H54 (cell line): Measurements from ENCODE around the gene FUT8.
"Not testable (repeated sequence)": the region's sequence is repeated elsewhere in the genome, so short reads cannot be mapped to it uniquely, and the experiment has no call there.

ENCODE experiments used
- DNase-seq: peaks from one replicate; pipeline ENCODE4 v3.0.0; 2011; ENCODE audit warnings: low spot score, mixed read lengths; ENCODE audit not compliant: insufficient read length
- FAIRE-seq: peaks from 3 replicates; lab custom pipeline; 2011; peaks lifted over from hg19 to GRCh38; lab: Jason Lieb, UNC
- POLR2A ChIP-seq: IDR thresholded peaks from 2 replicates; pipeline ENCODE4 v1.6.1; 2011; ENCODE audit warnings: low read depth, mild to moderate bottlenecking, low read length

The FUT8 gene

DNA sequence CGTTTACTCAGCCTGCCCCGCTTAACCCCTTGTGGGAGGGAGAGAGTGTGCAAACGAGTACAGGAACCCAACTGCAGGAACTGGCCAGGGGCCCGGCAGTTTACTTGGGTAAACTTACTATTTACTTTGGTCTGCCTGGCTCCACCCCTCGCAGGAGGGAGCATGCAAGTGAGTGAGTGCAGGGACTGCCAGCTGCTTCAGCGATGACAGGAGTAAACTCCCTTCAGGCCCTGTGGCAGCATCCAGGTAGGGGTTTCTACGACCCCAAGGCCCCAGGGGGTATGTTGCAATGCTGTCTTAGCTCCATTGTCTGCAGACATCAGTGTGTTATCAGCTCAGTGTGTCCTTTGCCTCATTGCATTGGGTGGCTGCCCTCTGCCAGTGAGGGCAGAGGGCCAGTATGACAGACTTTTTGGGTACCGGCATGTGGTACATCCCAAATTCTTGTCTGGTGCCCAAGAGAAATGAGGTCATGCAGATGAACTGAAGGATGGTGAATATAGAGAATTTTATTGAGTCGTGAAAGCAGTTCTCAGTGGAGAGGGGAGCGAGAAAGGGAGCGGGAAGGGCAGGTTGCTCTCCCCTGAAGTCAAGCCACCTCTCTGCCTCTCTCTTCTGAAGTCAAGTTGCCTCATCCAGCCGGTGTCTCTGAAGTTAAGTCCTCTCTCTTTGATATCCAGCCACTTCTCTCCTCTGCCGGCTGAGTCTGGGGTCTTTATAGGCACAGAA lies 181.8 kb downstream of the FUT8 start:
- FAIRE-seq: no peak
- DNase-seq: no peak
- no peak for TF ChIP-seq POLR2A

DNA sequence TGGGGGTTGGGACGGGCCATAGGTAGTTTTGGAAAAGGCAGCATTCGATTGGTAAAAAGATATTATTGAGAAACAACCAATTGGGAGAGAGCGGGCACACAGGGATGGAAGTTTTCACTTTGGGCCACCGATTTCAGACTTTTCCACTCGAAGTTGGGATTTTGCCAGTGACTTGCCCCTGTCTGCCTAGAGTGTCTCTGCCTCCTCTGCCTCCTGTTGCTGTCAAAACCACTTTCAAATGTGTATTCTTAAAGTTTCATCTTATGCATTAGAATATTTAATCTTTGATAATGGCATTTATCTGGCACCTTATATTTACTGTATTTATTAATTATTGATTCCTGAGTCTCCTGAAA lies 182.3 kb downstream of the FUT8 start:
- no peak for TF ChIP-seq POLR2A
- DNase-seq (no peak), FAIRE-seq (no peak)

DNA sequence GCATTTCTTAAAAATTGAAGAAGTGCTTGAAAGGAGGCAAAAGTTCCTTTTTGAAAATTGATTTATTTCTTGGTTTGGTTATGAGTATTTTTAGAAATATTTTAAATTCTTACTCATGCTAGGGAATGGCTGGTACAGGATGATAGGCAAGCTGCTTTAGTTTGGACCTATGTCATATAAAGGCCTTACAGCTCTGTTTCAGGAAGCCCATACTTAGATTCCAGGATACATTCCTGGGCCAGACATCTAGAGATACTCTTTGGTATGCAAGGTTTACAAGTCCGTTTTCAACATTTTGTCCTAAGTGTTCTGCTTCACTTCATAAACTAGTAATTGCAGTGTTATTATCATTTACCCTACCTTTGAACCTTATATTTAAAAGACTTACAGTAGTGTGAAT lies 186.8 kb downstream of the FUT8 start:
- DNase-seq (no peak), FAIRE-seq (peak; percentile 15)
- TF ChIP-seq POLR2A: no peak

DNA sequence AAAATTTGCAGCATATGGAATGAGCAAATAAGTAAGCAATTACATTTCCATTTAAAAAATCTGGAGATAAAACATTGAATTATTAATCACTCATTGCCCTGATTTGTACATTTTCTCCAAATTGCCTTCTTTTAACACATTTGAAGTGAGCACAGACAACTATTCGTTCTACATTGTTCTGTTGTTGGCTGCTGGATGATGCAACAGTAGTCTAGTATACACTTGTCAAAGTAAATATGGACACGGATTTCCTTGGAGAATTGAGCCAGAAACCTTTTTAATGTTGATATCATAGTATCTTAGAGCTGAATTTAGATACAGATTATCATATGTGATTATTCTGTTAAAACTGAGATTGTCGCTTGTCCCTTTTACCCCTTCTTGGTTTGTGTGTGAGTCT lies 188.2 kb downstream of the FUT8 start:
- DNase-seq (no peak), FAIRE-seq (no peak)
- no peak for TF ChIP-seq POLR2A

DNA sequence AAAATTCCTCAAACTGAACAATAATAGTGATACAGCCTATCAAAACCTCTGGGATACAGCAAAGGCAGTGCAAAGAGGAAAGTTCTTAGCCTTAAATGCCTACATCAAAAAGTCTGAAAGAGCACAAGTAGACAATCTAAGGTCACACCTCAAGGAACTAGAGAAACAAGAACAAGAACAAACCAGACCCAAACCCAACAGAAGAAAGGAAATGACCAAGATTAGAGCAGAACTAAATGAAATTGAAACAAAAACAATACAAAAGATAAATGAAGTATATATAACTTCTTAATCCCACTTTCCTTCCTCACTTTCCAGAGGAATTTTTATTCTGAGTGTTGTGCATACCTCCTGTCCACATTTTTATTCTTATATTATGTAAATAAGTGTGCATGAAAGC lies 192.0 kb downstream of the FUT8 start:
- DNase-seq: no peak
- no peak for TF ChIP-seq POLR2A
- FAIRE-seq: no peak

DNA sequence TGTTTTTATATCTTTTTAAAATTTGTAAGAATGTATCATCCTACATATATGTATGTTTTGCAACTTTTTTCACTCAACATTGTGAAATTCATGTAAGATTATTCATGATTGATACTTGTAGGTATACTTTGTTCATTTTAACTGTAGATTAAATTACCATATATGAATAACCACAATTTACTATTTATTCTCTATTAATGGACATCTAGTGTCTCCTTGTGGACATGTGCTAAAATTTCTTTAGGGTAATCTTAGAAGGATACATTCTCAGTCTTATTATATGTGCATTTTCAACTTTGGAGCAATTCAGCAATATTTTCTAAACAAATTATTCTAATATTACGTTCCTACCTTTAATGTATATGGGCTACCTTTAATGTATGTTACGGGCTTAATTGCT lies 192.4 kb downstream of the FUT8 start:
- FAIRE-seq (peak; percentile 23), DNase-seq (no peak)
- no peak for TF ChIP-seq POLR2A

DNA sequence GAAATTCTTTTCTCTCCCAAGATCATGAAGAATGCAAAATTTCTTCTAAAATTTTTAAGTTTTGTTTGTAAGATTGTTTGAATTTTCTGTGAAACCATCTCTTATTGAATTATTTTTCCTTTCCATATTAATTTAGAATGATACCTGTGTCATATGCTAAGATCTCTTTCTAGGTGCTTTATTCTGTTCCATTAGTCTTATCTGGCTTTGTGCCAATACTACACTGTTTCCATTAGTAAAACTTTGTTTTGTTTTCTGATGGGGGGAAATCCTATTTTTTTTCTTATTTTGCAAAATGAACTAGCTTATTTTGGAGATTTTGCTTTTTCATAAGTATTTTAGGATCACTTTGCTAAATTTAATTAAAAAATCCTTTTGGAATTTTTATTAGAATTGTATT lies 193.9 kb downstream of the FUT8 start:
- DNase-seq (no peak), FAIRE-seq (no peak)
- no peak for TF ChIP-seq POLR2A

DNA sequence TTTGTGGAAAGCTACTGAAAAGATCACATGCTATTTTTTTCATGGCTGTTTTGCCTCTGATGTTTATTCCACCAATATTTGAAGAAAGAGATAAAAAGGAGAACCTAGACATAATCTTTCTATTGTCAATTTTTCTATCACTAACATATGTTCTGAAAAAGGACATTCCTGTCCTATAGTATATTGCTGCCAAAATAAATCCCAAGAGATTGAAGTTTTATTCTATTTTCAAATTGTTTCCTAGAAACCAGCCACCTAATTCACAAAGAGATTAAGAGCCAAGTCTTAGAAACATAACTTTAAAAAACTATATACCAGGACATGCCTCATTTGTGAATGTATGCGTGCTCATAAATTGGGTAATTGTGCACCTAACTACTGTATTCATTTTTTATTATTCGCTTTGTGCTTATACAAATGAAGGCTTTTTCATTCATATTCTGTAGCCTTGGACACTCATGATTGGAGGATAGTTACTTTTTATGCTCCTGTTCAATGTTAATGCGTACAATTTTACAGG lies 200.7 kb downstream of the FUT8 start:
- FAIRE-seq (no peak), DNase-seq (no peak)
- TF ChIP-seq POLR2A: no peak

DNA sequence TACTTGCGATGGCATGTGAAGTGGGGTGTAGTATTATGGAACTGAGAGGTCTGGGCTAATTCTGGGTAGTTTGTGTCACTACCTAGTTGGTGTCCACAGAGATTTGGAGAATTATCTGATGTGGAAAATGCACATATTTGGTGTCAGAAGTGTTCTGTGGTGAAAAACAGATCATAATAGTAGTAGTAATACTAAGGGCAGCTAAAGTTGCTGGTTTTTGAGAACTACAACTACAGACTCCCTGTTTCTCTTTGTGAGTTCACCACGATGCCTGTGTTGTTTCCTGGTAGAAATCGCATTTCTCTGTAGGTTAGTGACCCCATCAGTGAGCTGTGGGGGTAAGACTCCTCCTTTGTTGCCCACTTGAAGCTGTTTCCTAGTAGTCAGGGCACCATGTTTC lies 206.5 kb downstream of the FUT8 start:
- FAIRE-seq (no peak), DNase-seq (no peak)
- TF ChIP-seq POLR2A: no peak

DNA sequence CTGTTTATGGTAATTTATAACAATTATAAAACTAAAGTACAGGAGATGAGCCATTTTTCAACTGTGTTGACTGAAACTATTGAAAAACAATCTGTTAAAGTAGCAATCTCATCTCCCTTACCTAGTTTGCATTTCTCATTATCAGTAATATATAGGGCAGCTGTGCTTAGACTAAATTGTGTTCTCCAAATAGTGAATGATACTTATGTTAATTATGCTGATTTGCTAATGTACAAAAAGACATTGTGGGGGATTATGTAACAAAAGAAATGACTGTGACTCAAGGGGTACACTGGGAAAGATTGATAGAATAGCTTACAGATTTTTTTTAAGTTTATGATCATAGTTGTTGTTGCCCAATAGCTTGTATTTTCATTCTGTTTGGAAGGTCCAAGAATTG lies 207.7 kb downstream of the FUT8 start:
- FAIRE-seq: no peak
- DNase-seq: no peak

DNA sequence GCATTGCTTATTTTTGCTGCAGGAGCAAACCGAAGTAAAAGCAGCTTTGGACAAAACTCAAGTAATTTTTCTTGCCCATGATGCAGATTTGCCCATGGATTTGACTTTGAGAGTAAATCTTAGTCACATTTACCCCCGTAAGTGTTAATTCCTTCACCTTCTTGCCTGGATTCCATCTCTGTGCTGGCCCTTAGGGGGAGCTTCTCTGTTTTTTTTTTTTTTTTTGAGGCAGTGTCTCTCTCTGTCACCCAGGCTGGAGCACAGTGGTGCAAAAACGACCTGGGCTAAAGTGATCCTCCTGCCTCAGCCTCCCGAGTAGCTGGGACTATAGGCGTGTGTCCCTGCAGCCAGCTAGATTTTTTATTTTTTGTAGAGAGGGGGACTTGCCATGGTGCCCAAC lies 210.2 kb downstream of the FUT8 start:
- no peak for DNase-seq
- no peak for FAIRE-seq
- no peak for TF ChIP-seq POLR2A

More for the DNA sequence above, 207.7 kb downstream of the FUT8 start:
- no peak for TF ChIP-seq POLR2A

DNA sequence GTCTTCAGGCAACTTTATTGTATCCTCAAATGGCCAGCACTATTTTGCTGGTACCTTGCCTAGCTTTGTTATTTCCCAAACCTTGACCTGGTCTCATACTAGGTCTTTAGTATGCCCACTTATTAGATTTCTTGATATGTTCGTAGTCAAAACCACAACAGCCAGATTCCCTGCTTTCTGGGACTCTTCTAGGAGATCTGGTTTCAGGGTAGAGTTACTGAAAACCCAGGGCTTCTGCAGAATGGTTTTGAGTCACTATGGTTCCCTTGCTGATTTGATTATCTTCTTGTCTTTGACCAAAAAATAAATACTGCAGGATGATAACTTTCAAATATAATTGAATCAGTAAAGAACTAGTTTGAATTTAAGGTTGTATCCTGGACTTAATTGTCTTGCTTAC lies 211.2 kb downstream of the FUT8 start:
- FAIRE-seq (no peak), DNase-seq (no peak)
- no peak for TF ChIP-seq POLR2A

DNA sequence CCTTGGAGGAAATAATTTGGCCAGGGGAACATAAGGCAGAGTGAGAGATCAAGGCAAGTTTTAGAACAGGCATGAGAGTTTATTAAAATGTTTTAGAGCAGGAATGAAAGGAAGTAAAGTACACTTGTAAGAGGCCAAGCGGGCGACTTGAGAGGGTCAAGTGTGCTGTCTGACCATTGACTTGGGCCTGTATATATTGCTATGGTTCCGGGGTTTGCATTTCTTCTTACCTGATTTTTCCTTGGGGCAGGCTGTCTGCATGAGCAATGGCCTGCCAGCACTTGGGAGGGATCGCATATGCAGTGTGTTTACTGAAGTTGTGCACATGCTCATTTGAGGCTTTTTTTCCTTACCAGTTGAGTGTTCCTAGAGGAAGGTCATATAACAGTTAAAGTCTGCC lies 214.8 kb downstream of the FUT8 start:
- FAIRE-seq (no peak), DNase-seq (no peak)
- TF ChIP-seq POLR2A: no peak

DNA sequence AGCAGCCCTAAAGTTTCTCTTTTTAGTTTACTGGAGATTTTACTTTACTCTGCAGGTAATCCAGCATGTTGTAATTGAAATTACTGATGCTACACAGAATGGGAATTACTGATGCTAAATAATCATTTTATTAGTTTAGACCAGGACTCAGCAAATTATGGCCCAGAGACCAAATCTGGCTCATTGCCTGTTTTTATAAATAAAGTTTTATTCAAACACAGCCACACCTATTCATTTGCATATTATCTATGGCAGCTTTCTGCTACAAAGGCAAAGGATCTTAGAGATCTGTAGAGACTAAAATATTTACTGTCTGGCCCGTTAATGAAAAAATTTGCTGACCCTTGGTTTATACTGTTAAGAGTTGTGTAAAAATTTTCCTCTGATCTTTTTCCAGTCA lies 216.1 kb downstream of the FUT8 start:
- no peak for TF ChIP-seq POLR2A
- DNase-seq (no peak), FAIRE-seq (no peak)

DNA sequence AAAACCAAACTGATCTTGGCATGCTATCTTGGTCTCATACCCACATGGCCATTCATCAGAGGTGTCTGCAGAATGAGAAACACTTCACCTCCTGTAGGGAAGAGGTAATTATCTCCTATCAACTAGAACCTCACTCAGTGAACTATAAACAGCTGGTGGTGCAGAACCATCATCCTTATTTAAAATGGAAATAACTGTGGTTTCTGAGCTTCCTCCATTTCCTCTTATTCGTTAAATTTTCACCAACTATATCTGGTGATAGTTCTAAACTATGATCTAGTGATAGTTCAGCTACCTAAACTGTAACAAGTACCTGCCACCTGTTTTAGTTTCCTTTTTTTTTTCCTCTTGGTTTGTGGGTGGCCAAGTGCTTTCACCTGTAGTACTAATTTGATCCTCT lies 218.5 kb downstream of the FUT8 start:
- TF ChIP-seq POLR2A: no peak
- FAIRE-seq (no peak), DNase-seq (no peak)

DNA sequence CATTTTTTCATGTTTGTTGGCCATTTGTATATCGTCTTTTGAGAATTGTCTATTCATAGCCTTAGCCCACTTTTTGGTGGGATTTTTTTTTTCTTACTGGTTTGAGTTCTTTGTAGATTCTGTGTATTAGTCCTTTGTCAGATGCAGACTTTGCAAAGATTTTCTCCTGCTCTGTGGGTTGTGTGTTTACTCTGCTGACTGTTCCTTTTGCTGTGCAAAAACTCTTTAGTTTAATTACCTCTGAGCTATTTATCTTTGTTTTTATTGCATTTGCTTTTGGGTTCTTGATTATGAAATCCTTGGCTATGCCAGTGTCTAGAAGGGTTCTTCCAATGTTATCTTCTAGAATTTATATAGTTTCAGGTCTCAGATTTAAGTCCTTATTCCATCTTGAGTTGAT lies 220.0 kb downstream of the FUT8 start:
- no peak for FAIRE-seq
- DNase-seq: no peak

DNA sequence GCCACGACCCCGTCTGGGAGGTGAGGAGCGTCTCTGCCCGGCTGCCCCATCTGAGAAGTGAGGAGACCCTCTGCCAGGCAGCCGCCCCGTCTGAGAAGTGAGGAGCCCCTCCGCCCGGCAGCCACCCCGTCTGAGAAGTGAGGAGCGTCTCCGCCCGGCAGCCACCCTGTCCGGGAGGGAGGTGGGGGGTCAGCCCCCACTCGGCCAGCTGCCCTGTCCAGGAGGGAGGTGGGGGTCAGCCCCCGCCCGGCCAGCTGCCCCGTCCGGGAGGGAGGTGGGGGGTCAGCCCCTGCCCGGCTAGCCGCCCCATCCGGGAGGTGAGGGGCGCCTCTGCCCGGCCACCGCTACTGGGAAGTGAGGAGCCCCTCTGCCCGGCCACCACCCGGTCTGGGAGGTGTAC lies 221.1 kb downstream of the FUT8 start:
- DNase-seq, FAIRE-seq: not testable (repeated sequence)

More for the DNA sequence above, 220.0 kb downstream of the FUT8 start:
- TF ChIP-seq POLR2A: no peak
